ENCODE results near the gene TRPT1. TPM values are rescaled to one million over a fixed set of nuclear protein-coding genes. Genes with fewer than 3 reads are reported as not detected.
A peak's percentile ranks its signal among the peaks of the same experiment; 100 is the strongest.

The TRPT1 gene
- total and polyA plus RNA-seq, 9 of the 15 experiments (the other 6 are each of a cell fraction or from before 2014, with no cell fraction given), result 4.6 to 41.7 (median 23.1) TPM

DNA sequence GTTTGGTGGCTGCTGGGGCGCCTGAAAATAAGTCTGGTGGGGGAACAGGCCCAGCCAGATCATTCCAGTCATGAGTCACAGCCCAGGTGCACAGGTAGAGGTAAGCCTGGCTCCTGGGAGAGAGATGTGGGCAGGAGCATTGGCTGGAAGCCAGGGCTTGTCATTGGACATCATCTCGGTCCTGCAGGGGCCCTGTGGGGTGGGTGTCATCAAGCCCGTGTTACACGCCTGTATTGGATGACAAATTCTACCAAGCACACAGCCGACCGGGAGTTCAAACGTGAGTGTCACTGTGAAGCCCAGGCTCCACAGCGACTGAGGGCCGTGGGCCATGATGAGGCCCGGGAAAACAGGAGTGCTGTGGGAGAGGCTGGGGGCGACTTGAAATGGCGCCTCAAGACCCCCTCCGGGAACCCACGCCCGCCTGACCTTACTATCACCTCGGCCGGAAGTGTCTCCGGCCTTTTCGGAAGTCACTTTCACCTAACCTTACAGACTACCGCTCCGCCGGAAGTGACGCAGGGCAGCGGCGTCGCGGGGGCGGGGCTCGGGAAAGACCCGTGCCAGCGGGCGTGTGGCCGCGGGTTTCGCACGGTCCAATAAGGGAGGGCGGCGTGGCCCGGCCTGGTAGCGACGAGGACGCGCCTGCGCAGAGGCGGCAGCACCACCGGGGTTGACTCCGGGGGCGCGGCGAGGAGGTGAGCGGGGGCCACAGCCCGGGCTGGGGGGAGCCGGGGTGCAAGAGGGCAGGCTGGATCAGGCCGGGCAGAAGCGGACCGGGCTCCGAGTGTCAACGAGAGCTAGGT, 14.7 kb upstream of the TRPT1 start, which contains the start of gene FKBP2 (continued):
- TF ChIP-seq ZNF41 (CRISPR knock-in tag; conservative IDR thresholded peaks at IDR 0.05) (no peak), LEF1 (IDR thresholded peaks at IDR 0.05) (0 out of 2 replicates have a peak, but pooled peaks have one; percentile 43), ZNF280A (IDR thresholded peaks at IDR 0.05; ENCODE audit: low read depth, partially characterized antibody) (no peak), SFPQ (IDR thresholded peaks at IDR 0.05; ENCODE audit: low read depth, low read length) (no peak), TCF3 (CRISPR knock-in tag; IDR thresholded peaks at IDR 0.05) (no peak; the same call in 1 of the 2 replicates), DNMT1 (IDR thresholded peaks at IDR 0.05) (no peak), CUX1 (CRISPR knock-in tag; IDR thresholded peaks at IDR 0.05) (0 out of 2 replicates have a peak, but pooled peaks have one; percentile 3), PHTF2 (CRISPR knock-in tag; IDR thresholded peaks at IDR 0.05) (peak; percentile 75), ZBTB17 (CRISPR knock-in tag; IDR thresholded peaks at IDR 0.05) (peak; percentile 82; the same call in 1 of the 2 replicates), NFE2 (IDR thresholded peaks at IDR 0.05; ENCODE audit: low read depth) (no peak), TBP (optimal IDR thresholded peaks at IDR 0.05; ENCODE audit: low read depth, low read length) (peak; percentile 96), SAP30 (IDR thresholded peaks at IDR 0.05; ENCODE audit: borderline replicate concordance, insufficient read depth, low read depth, low read length, poor library complexity, severe bottlenecking) (peak; percentile 65), KDM4B (IDR thresholded peaks at IDR 0.05; ENCODE audit: borderline replicate concordance in 2 of 2, low read depth in 1 of 2) (peak in 1 of 2 experiments; percentile 77; a peak in 1 of 4 replicates), HMG20B (CRISPR knock-in tag; IDR thresholded peaks at IDR 0.05) (no peak), TEAD4 (IDR thresholded peaks at IDR 0.05; ENCODE audit: low read length) (peak; percentile 15; the same call in 1 of the 2 replicates), TEAD4 (CRISPR knock-in tag; IDR thresholded peaks at IDR 0.05; ENCODE audit: borderline replicate concordance) (no peak), NR3C1 (CRISPR knock-in tag; IDR thresholded peaks at IDR 0.05) (no peak), MEIS2 (IDR thresholded peaks at IDR 0.05; ENCODE audit: partially characterized antibody) (peak; percentile 77)
